Measurements from ENCODE around the gene SMOC2.
"Not testable (repeated sequence)": the region's sequence is repeated elsewhere in the genome, so short reads cannot be mapped to it uniquely, and the experiment has no call there.

Gene SMOC2

GRCh38 chr6:168565112-168565511 is 124.1 kb downstream of the SMOC2 start:
- no peak for DNase-seq
- H3K27ac Mint-ChIP-seq, result no peak overlapping the region
- no peak overlapping the region for H3K4me3 Mint-ChIP-seq
- peaks cover 15% of the 10 kb centered on the region for H3K9me3 Mint-ChIP-seq
- H3K27me3 Mint-ChIP-seq (ENCODE audit: low read depth, poor library complexity), result peaks cover 6% of the 10 kb centered on the region
- peaks cover 7% of the 10 kb centered on the region for H3K36me3 Mint-ChIP-seq (ENCODE audit: low read depth)
- H3K4me1 Mint-ChIP-seq, result peaks cover 20% of the 10 kb centered on the region
- no peak for TF ChIP-seq CTCF (IDR thresholded peaks at IDR 0.05)

- Mint-ChIP-seq H3K27ac (peak overlapping the region; percentile 10), H3K27me3 (ENCODE audit: low read depth, poor library complexity) (peaks cover 3% of the 10 kb centered on the region), H3K4me3 (peak overlapping the region; percentile 43), H3K9me3 (peaks cover 3% of the 10 kb centered on the region), H3K4me1 (peaks cover 40% of the 10 kb centered on the region), H3K36me3 (ENCODE audit: low read depth) (peaks cover 3% of the 10 kb centered on the region)
- no peak for TF ChIP-seq CTCF (IDR thresholded peaks at IDR 0.05)
- DNase-seq, result no peak
Observed at GRCh38 chr6:168570211-168570610, 129.2 kb downstream of the SMOC2 start.

- no peak for DNase-seq
- Mint-ChIP-seq H3K36me3 (ENCODE audit: low read depth) (no peaks in the 10 kb centered on the region), H3K4me1 (peaks cover 47% of the 10 kb centered on the region), H3K9me3 (no peaks in the 10 kb centered on the region), H3K27ac (no peak overlapping the region), H3K4me3 (no peak overlapping the region), H3K27me3 (ENCODE audit: low read depth, poor library complexity) (peaks cover 3% of the 10 kb centered on the region)
- no peak for TF ChIP-seq CTCF (IDR thresholded peaks at IDR 0.05)
Observed at GRCh38 chr6:168571268-168571667, 130.3 kb downstream of the SMOC2 start.

- H3K4me1 Mint-ChIP-seq, result peaks cover 43% of the 10 kb centered on the region
- DNase-seq; H3K27ac Mint-ChIP-seq; H3K9me3 Mint-ChIP-seq; H3K36me3 Mint-ChIP-seq (ENCODE audit: low read depth); H3K27me3 Mint-ChIP-seq (ENCODE audit: low read depth, poor library complexity); H3K4me3 Mint-ChIP-seq: not testable (repeated sequence)
Observed at GRCh38 chr6:168573276-168573835, 132.4 kb downstream of the SMOC2 start.

GRCh38 chr6:168574075-168574698 is 133.2 kb downstream of the SMOC2 start:
- TF ChIP-seq CTCF (IDR thresholded peaks at IDR 0.05), result no peak
- Mint-ChIP-seq H3K36me3 (ENCODE audit: low read depth) (no peaks in the 10 kb centered on the region), H3K27me3 (ENCODE audit: low read depth, poor library complexity) (no peaks in the 10 kb centered on the region), H3K9me3 (no peaks in the 10 kb centered on the region), H3K4me3 (no peak overlapping the region), H3K27ac (peak overlapping the region; percentile 98), H3K4me1 (peaks cover 43% of the 10 kb centered on the region)
- no peak for DNase-seq

- H3K36me3 Mint-ChIP-seq (ENCODE audit: low read depth), result no peaks in the 10 kb centered on the region
- H3K27ac Mint-ChIP-seq, result peak overlapping the region; percentile 98
- H3K4me1 Mint-ChIP-seq, result peaks cover 47% of the 10 kb centered on the region
- no peaks in the 10 kb centered on the region for H3K9me3 Mint-ChIP-seq
- H3K27me3 Mint-ChIP-seq (ENCODE audit: low read depth, poor library complexity), result peaks cover 3% of the 10 kb centered on the region
- TF ChIP-seq CTCF (IDR thresholded peaks at IDR 0.05), result no peak
- DNase-seq, result no peak
- no peak overlapping the region for H3K4me3 Mint-ChIP-seq
Observed at GRCh38 chr6:168574699-168575195, 133.8 kb downstream of the SMOC2 start.

All from nephron progenitor cell (in vitro differentiated cells).